SU-DHL-6 (cell line): ENCODE measurements around the gene RNF123.

Source experiments
- EZH2phosphoT487 ChIP-seq: fragments of 200-600 bp; sonication (generic), shearing (Covaris generic); conservative IDR thresholded peaks from 2 replicates; pipeline ENCODE4 v1.6.1; 2018; ENCODE audit warnings: mild to moderate bottlenecking, antibody characterized with exemption, low read length, moderate library complexity, mixed read lengths
- TF ChIP-seq, protein P1 (sequence below): fragments of 200-600 bp; sonication (generic); IDR thresholded peaks from one replicate; pipeline ENCODE4 v1.5.1; 2017; ENCODE audit warnings: antibody characterized with exemption, mild to moderate bottlenecking, low read length, moderate library complexity; ENCODE audit not compliant: insufficient read depth, poor library complexity, severe bottlenecking

DNA sequence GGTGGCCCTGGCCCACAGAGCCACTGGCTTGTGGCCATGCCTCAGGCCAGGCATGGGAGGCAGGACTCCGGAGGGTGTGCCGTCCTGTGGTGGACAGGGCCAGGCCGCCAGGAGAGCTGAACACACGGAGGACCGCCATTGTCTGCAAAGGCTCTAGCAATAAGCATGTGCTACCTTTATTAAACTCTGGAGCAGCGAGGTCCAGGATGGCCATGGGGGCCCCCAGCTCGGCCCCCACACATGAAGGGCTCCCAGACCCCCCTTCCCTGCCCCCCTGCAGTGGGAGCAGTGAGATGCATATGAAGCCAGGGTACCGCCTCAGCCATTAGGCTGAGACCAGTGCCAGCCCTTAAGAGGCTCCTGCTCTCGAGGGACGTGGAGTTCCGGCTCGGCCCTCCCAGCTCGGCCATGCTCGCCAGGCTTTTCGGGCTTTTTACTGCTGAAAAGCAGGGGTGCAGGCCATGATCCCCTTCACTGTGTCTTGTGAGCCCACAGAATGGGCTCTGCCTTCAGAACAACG lies 27.4 kb downstream of the RNF123 start:
- TF ChIP-seq, protein P1, sequence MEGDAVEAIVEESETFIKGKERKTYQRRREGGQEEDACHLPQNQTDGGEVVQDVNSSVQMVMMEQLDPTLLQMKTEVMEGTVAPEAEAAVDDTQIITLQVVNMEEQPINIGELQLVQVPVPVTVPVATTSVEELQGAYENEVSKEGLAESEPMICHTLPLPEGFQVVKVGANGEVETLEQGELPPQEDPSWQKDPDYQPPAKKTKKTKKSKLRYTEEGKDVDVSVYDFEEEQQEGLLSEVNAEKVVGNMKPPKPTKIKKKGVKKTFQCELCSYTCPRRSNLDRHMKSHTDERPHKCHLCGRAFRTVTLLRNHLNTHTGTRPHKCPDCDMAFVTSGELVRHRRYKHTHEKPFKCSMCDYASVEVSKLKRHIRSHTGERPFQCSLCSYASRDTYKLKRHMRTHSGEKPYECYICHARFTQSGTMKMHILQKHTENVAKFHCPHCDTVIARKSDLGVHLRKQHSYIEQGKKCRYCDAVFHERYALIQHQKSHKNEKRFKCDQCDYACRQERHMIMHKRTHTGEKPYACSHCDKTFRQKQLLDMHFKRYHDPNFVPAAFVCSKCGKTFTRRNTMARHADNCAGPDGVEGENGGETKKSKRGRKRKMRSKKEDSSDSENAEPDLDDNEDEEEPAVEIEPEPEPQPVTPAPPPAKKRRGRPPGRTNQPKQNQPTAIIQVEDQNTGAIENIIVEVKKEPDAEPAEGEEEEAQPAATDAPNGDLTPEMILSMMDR = no peak
- TF ChIP-seq EZH2phosphoT487 = no peak
